HEK293 (cell line): ENCODE data around the gene NEAT1.

ENCODE experiments used
- CTCF ChIA-PET: fragments of 350-600 bp; formaldehyde crosslinking; extraction: SDS; loops from one replicate; lab custom pipeline; 2021; ENCODE audit warnings: antibody characterized with exemption; lab: Yijun Ruan, JAX
- POLR2A ChIA-PET: fragments of 300-600 bp; formaldehyde crosslinking; extraction: SDS; loops from one replicate; lab custom pipeline; 2020; ENCODE audit warnings: antibody characterized with exemption, inconsistent platforms; lab: Yijun Ruan, JAX
- H3K27ac ChIP-seq: fragments of 200-500 bp; sonication (Bioruptor generic); 2 replicates; pipeline ENCODE4 v1.5.1; 2014; ENCODE audit warnings: low read depth, low read length, control low read depth, inconsistent platforms; ENCODE audit errors: extremely low read depth
- H3K36me3 ChIP-seq, 2 experiments: fragments of 200-500 bp in 1 of 2; sonication (Bioruptor generic) in 1 of 2; 1 replicate in 1 of 2; 2 replicates in 1 of 2; pipeline ENCODE4 v1.5.1; 2014 to 2017; ENCODE audit warnings: inconsistent platforms in 2 of 2, low read length in 2 of 2; ENCODE audit not compliant: control insufficient read depth in 2 of 2, insufficient read depth in 1 of 2
- H3K4me1 ChIP-seq: fragments of 200-500 bp; sonication (Bioruptor generic); 2 replicates; pipeline ENCODE4 v1.5.1; 2014; ENCODE audit warnings: mild to moderate bottlenecking, low read length, inconsistent platforms; ENCODE audit not compliant: control insufficient read depth, insufficient read depth
- H3K4me3 ChIP-seq: 2 replicates; pipeline ENCODE4 v1.5.1; 2011; ENCODE audit warnings: low read depth, mild to moderate bottlenecking, control low read depth, low read length, moderate library complexity
- H3K9me3 ChIP-seq: fragments of 200-500 bp; sonication (Bioruptor generic); 2 replicates; pipeline ENCODE4 v1.5.1; 2014; ENCODE audit warnings: low read depth, low read length, inconsistent platforms; ENCODE audit not compliant: control insufficient read depth, insufficient read depth
- BCL11A ChIP-seq: fragments of 450-650 bp; formaldehyde crosslinking; IDR thresholded peaks from 2 replicates; pipeline ENCODE4 v1.5.1; 2016; ENCODE audit warnings: low read depth, missing biosample characterization, missing genetic modification characterization
- BCL11B ChIP-seq: fragments of 450-650 bp; formaldehyde crosslinking; IDR thresholded peaks from 2 replicates; pipeline ENCODE4 v1.5.1; 2016; ENCODE audit warnings: low read depth, missing biosample characterization, missing genetic modification characterization
- FEZF1 ChIP-seq: fragments of 450-650 bp; formaldehyde crosslinking; IDR thresholded peaks from 2 replicates; pipeline ENCODE4 v1.5.1; 2016; ENCODE audit warnings: missing biosample characterization, missing genetic modification characterization
- KLF9 ChIP-seq: fragments of 450-650 bp; formaldehyde crosslinking; IDR thresholded peaks from 2 replicates; pipeline ENCODE4 v1.5.1; 2016; ENCODE audit warnings: missing biosample characterization, missing genetic modification characterization, low read depth
- OVOL3 ChIP-seq: fragments of 450-650 bp; formaldehyde crosslinking; IDR thresholded peaks from 2 replicates; pipeline ENCODE4 v1.5.1; 2016; ENCODE audit warnings: missing biosample characterization, missing genetic modification characterization
- ZBTB21 ChIP-seq: fragments of 450-650 bp; formaldehyde crosslinking; IDR thresholded peaks from 2 replicates; pipeline ENCODE4 v1.5.1; 2017; ENCODE audit warnings: missing biosample characterization, missing genetic modification characterization
- ZFP3 ChIP-seq: fragments of 450-650 bp; formaldehyde crosslinking; IDR thresholded peaks from 2 replicates; pipeline ENCODE4 v1.5.1; 2016; ENCODE audit warnings: low read depth, missing biosample characterization, missing genetic modification characterization
- ZFP69B ChIP-seq: fragments of 450-650 bp; formaldehyde crosslinking; IDR thresholded peaks from 2 replicates; pipeline ENCODE4 v1.5.1; 2016; ENCODE audit warnings: missing biosample characterization, missing genetic modification characterization
- ZNF10 ChIP-seq: fragments of 450-650 bp; formaldehyde crosslinking; IDR thresholded peaks from 2 replicates; pipeline ENCODE4 v1.5.1; 2017; ENCODE audit warnings: missing biosample characterization, missing genetic modification characterization
- ZNF133 ChIP-seq: fragments of 450-650 bp; formaldehyde crosslinking; IDR thresholded peaks from 2 replicates; pipeline ENCODE4 v1.5.1; 2016; ENCODE audit warnings: missing biosample characterization, missing genetic modification characterization
- ZNF16 ChIP-seq: fragments of 450-650 bp; formaldehyde crosslinking; IDR thresholded peaks from 2 replicates; pipeline ENCODE4 v1.5.1; 2016; ENCODE audit warnings: low read depth, missing biosample characterization, missing genetic modification characterization
- ZNF23 ChIP-seq: fragments of 450-650 bp; formaldehyde crosslinking; IDR thresholded peaks from 2 replicates; pipeline ENCODE4 v1.5.1; 2016; ENCODE audit warnings: missing biosample characterization, missing genetic modification characterization, borderline replicate concordance
- ZNF433 ChIP-seq: fragments of 450-650 bp; formaldehyde crosslinking; IDR thresholded peaks from 2 replicates; pipeline ENCODE4 v1.5.1; 2016; ENCODE audit warnings: missing biosample characterization, missing genetic modification characterization, low read depth
- ZNF501 ChIP-seq: fragments of 450-650 bp; formaldehyde crosslinking; IDR thresholded peaks from 2 replicates; pipeline ENCODE4 v1.5.1; 2016; ENCODE audit warnings: missing biosample characterization, missing genetic modification characterization
- ZNF549 ChIP-seq: fragments of 450-650 bp; IDR thresholded peaks from 2 replicates; pipeline ENCODE4 v1.5.1; 2018; ENCODE audit warnings: missing biosample characterization, missing genetic modification characterization, mild to moderate bottlenecking, inconsistent platforms, moderate library complexity
- ZNF623 ChIP-seq: fragments of 450-650 bp; formaldehyde crosslinking; IDR thresholded peaks from 2 replicates; pipeline ENCODE4 v1.5.1; 2016; ENCODE audit warnings: missing biosample characterization, missing genetic modification characterization
- ZNF776 ChIP-seq: fragments of 450-650 bp; formaldehyde crosslinking; IDR thresholded peaks from 2 replicates; pipeline ENCODE4 v1.5.0; 2017; ENCODE audit warnings: missing biosample characterization, missing genetic modification characterization, borderline replicate concordance
- ZNF830 ChIP-seq: fragments of 450-650 bp; IDR thresholded peaks from 2 replicates; pipeline ENCODE4 v1.5.0; 2018; ENCODE audit warnings: missing biosample characterization, missing genetic modification characterization, low read depth, mild to moderate bottlenecking, moderate library complexity
- ZSCAN30 ChIP-seq: fragments of 450-650 bp; IDR thresholded peaks from 2 replicates; pipeline ENCODE4 v1.5.1; 2018; ENCODE audit warnings: missing biosample characterization, mild to moderate bottlenecking, missing genetic modification characterization, moderate library complexity
- TF ChIP-seq, protein P1 (sequence below): fragments of 450-650 bp; formaldehyde crosslinking; optimal IDR thresholded peaks from 2 replicates; pipeline ENCODE3; 2016; ENCODE audit warnings: missing biosample characterization, mild to moderate bottlenecking, missing genetic modification characterization
- TF ChIP-seq, protein P2 (sequence below): fragments of 450-650 bp; formaldehyde crosslinking; IDR thresholded peaks from 2 replicates; pipeline ENCODE4 v1.5.1; 2016; ENCODE audit warnings: missing biosample characterization, missing genetic modification characterization
- TF ChIP-seq, protein P3 (sequence below): fragments of 450-650 bp; formaldehyde crosslinking; IDR thresholded peaks from 2 replicates; pipeline ENCODE4 v1.5.1; 2017; ENCODE audit warnings: missing biosample characterization, missing genetic modification characterization
- TF ChIP-seq, protein P4 (sequence below): fragments of 450-650 bp; formaldehyde crosslinking; IDR thresholded peaks from 2 replicates; pipeline ENCODE4 v1.5.1; 2016; ENCODE audit warnings: missing biosample characterization, missing genetic modification characterization, borderline replicate concordance
- TF ChIP-seq, protein P5 (sequence below): fragments of 450-650 bp; formaldehyde crosslinking; IDR thresholded peaks from 2 replicates; pipeline ENCODE4 v1.5.1; 2016; ENCODE audit warnings: missing biosample characterization, missing genetic modification characterization
- TF ChIP-seq, protein P6 (sequence below): fragments of 450-650 bp; formaldehyde crosslinking; IDR thresholded peaks from 2 replicates; pipeline ENCODE4 v1.5.1; 2016; ENCODE audit warnings: missing biosample characterization, missing genetic modification characterization

The NEAT1 gene

DNA sequence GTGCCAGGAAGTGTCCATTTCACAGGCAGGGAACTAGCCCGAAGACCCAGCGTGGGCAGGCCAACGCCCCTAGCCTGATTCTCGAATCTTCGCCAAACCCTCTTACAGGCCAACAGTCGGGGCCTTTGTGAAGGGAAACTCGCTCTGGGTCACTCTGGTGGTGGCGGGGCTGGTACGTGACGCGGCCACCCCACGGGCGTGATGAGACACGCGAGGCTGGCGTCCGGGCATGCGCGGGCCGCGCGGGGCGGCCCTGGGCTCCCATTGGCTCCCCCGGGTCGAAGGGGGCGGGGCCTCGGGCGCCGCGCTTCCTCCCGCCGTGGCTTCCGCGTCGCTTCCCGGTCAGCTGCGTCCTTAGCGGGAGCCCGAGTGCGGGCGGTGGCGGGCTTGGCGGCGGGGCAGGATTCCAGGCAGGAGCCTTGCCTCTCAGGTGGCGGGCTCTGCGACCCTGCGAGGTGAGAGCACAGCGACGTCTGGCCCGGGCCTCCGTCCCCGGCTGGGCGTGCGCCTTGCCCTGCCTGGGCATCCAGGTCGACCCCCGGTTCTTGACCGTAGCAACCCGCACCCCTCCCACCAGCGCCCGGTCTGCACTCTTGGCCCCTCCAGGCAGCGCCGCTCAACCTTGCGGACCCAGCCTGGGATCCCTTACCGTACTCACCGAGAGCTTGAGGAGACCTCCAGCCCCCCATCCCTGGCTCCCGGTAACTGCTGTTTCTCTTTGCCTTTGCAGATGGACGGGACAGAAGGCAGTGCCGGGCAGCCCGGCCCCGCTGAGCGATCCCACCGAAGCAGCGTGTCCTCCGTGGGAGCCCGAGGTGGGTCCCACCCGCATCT is 36.1 kb upstream of the NEAT1 start, which contains the start of gene FRMD8 (continued):
- TF ChIP-seq ZSCAN30 (tag by site-specific recombination): 0 out of 2 replicates have a peak, but pooled peaks have one; percentile 24
- TF ChIP-seq, protein P1, sequence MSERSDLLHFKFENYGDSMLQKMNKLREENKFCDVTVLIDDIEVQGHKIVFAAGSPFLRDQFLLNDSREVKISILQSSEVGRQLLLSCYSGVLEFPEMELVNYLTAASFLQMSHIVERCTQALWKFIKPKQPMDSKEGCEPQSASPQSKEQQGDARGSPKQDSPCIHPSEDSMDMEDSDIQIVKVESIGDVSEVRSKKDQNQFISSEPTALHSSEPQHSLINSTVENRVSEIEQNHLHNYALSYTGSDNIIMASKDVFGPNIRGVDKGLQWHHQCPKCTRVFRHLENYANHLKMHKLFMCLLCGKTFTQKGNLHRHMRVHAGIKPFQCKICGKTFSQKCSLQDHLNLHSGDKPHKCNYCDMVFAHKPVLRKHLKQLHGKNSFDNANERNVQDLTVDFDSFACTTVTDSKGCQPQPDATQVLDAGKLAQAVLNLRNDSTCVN (tag by site-specific recombination): peak; percentile 66
- no peak for TF ChIP-seq ZNF133 (tag by site-specific recombination)
- TF ChIP-seq, protein P2, sequence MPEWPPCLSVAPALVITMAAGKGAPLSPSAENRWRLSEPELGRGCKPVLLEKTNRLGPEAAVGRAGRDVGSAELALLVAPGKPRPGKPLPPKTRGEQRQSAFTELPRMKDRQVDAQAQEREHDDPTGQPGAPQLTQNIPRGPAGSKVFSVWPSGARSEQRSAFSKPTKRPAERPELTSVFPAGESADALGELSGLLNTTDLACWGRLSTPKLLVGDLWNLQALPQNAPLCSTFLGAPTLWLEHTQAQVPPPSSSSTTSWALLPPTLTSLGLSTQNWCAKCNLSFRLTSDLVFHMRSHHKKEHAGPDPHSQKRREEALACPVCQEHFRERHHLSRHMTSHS (tag by site-specific recombination): no peak
- TF ChIP-seq, protein P3, sequence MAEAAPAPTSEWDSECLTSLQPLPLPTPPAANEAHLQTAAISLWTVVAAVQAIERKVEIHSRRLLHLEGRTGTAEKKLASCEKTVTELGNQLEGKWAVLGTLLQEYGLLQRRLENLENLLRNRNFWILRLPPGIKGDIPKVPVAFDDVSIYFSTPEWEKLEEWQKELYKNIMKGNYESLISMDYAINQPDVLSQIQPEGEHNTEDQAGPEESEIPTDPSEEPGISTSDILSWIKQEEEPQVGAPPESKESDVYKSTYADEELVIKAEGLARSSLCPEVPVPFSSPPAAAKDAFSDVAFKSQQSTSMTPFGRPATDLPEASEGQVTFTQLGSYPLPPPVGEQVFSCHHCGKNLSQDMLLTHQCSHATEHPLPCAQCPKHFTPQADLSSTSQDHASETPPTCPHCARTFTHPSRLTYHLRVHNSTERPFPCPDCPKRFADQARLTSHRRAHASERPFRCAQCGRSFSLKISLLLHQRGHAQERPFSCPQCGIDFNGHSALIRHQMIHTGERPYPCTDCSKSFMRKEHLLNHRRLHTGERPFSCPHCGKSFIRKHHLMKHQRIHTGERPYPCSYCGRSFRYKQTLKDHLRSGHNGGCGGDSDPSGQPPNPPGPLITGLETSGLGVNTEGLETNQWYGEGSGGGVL (tag by site-specific recombination): no peak
- no peak for TF ChIP-seq FEZF1
- TF ChIP-seq OVOL3 (tag by site-specific recombination): no peak
- TF ChIP-seq BCL11A (tag by site-specific recombination): peak; percentile 29; the same call in 1 of the 2 replicates
- TF ChIP-seq, protein P4, sequence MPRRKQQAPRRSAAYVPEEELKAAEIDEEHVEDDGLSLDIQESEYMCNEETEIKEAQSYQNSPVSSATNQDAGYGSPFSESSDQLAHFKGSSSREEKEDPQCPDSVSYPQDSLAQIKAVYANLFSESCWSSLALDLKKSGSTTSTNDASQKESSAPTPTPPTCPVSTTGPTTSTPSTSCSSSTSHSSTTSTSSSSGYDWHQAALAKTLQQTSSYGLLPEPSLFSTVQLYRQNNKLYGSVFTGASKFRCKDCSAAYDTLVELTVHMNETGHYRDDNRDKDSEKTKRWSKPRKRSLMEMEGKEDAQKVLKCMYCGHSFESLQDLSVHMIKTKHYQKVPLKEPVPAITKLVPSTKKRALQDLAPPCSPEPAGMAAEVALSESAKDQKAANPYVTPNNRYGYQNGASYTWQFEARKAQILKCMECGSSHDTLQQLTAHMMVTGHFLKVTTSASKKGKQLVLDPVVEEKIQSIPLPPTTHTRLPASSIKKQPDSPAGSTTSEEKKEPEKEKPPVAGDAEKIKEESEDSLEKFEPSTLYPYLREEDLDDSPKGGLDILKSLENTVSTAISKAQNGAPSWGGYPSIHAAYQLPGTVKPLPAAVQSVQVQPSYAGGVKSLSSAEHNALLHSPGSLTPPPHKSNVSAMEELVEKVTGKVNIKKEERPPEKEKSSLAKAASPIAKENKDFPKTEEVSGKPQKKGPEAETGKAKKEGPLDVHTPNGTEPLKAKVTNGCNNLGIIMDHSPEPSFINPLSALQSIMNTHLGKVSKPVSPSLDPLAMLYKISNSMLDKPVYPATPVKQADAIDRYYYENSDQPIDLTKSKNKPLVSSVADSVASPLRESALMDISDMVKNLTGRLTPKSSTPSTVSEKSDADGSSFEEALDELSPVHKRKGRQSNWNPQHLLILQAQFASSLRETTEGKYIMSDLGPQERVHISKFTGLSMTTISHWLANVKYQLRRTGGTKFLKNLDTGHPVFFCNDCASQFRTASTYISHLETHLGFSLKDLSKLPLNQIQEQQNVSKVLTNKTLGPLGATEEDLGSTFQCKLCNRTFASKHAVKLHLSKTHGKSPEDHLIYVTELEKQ (tag by site-specific recombination): no peak

DNA sequence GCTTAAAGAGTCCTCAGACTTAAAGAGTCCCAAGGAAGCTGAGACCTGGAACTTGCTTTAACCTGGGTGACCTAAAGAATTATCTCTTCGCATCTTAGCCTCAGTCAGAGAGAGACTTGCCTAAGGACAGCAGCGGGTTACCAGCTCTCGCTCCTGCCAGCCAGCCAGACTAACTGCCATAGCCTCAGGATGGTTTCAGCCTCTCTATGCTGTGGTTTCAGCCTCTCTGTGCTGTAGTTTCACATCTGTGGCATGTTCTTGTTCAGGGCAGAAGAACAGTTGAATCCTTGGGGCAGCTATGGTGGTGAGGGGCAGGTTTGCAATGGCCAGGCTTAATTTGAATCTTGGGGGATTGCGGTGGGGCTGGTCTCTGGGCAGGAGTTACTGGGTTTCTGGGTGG is 33.9 kb upstream of the NEAT1 start:
- Histone ChIP-seq H3K4me3 (no peak overlapping the region), H3K4me1 (no peaks in the 10 kb centered on the region; the same call in 1 of the 2 replicates), H3K9me3 (no peaks in the 10 kb centered on the region), H3K36me3 (peaks cover 0 to 39% of the 10 kb centered on the region in 2 experiments; a peak in 1 of 3 replicates), H3K27ac (no peak overlapping the region)
- ChIA-PET POLR2A (interaction anchor here (0.9 to 2.1 kb wide), 8 partner anchors 14 to 121 kb away, joined by 3 to 8 read pairs (median 4); partner anchors contain the start of gene NEAT1), CTCF (interaction anchor here (0.6 to 2.6 kb wide), 5 partner anchors 18 to 163 kb away, joined by 3 to 12 read pairs (median 4); no protein-coding TSS in a partner anchor)
- TF ChIP-seq ZNF433 (tag by site-specific recombination) (no peak), KLF9 (tag by site-specific recombination) (no peak), ZFP69B (tag by site-specific recombination) (no peak), ZNF623 (tag by site-specific recombination) (no peak), ZNF501 (tag by site-specific recombination) (no peak), ZBTB21 (tag by site-specific recombination) (no peak), BCL11B (tag by site-specific recombination) (no peak), ZNF549 (tag by site-specific recombination) (no peak), ZNF10 (no peak), ZFP3 (no peak), ZNF133 (tag by site-specific recombination) (no peak), ZNF16 (no peak), ZNF776 (tag by site-specific recombination) (no peak), ZNF830 (tag by site-specific recombination) (no peak), ZNF23 (tag by site-specific recombination) (no peak)
- TF ChIP-seq, protein P5, sequence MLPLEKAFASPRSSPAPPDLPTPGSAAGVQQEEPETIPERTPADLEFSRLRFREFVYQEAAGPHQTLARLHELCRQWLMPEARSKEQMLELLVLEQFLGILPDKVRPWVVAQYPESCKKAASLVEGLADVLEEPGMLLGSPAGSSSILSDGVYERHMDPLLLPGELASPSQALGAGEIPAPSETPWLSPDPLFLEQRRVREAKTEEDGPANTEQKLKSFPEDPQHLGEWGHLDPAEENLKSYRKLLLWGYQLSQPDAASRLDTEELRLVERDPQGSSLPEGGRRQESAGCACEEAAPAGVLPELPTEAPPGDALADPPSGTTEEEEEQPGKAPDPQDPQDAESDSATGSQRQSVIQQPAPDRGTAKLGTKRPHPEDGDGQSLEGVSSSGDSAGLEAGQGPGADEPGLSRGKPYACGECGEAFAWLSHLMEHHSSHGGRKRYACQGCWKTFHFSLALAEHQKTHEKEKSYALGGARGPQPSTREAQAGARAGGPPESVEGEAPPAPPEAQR: no peak
- TF ChIP-seq, protein P6, sequence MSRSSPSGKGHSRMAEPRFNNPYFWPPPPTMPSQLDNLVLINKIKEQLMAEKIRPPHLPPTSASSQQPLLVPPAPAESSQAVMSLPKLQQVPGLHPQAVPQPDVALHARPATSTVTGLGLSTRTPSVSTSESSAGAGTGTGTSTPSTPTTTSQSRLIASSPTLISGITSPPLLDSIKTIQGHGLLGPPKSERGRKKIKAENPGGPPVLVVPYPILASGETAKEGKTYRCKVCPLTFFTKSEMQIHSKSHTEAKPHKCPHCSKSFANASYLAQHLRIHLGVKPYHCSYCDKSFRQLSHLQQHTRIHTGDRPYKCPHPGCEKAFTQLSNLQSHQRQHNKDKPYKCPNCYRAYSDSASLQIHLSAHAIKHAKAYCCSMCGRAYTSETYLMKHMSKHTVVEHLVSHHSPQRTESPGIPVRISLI (tag by site-specific recombination): no peak
